ENCODE measurements around the gene DIP2A. TPM values are rescaled to one million over a fixed set of nuclear protein-coding genes. Genes with fewer than 3 reads are reported as not detected.

DIP2A gene, protein sequence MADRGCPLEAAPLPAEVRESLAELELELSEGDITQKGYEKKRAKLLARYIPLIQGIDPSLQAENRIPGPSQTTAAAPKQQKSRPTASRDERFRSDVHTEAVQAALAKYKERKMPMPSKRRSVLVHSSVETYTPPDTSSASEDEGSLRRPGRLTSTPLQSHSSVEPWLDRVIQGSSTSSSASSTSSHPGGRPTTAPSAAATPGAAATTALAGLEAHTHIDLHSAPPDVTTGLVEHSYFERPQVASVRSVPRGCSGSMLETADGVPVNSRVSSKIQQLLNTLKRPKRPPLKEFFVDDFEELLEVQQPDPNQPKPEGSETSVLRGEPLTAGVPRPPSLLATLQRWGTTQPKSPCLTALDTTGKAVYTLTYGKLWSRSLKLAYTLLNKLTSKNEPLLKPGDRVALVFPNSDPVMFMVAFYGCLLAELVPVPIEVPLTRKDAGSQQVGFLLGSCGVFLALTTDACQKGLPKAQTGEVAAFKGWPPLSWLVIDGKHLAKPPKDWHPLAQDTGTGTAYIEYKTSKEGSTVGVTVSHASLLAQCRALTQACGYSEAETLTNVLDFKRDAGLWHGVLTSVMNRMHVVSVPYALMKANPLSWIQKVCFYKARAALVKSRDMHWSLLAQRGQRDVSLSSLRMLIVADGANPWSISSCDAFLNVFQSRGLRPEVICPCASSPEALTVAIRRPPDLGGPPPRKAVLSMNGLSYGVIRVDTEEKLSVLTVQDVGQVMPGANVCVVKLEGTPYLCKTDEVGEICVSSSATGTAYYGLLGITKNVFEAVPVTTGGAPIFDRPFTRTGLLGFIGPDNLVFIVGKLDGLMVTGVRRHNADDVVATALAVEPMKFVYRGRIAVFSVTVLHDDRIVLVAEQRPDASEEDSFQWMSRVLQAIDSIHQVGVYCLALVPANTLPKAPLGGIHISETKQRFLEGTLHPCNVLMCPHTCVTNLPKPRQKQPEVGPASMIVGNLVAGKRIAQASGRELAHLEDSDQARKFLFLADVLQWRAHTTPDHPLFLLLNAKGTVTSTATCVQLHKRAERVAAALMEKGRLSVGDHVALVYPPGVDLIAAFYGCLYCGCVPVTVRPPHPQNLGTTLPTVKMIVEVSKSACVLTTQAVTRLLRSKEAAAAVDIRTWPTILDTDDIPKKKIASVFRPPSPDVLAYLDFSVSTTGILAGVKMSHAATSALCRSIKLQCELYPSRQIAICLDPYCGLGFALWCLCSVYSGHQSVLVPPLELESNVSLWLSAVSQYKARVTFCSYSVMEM (N-terminal part only)
- 28.5 TPM for total RNA-seq
- long read RNA-seq, partial matches to known transcripts, result 19 of 32 reads
- long read RNA-seq, other reads (novel, unspliced or antisense), result 9 of 32 reads

DNA sequence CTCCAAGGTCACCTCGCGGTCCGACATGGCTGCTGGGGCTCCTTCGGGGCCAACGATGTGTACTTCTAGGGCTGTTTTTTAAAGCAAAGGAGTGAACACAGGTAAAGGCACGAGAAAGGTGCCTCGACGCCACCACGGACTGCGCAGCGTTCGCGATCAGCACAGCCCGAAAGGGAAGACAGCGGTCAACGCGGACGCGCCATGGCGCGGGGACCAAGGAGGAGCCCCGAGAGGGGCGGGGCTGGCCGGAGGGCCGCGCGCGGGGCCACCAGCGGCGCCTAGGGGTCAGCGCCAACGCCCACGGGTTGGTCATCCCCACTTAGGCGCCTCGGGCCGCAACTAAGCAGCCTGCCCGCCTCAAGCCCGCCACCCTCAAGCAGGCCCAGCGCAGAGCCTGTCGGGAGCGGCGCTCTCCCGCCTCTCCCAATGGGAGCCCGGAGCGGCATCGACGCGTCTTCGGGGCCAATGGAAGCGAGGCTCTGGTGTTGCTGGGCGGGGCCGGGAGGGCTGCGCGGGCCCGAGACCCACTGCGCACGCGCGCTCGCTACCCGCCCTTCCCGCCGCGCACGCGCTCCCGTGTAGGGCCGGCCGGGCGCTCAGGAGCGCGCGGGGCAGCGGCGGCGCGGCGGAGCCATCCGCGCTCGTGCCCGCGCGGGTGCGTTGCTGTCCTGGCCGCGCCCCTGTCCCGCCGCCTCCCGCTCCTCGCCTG lies at the start of gene DIP2A:
DIP2A (plus strand) TSS at position 577 of the 709 bp plus-strand sequence. CDS start 241 bp downstream, outside the sequence.
- peak; percentile 94 for ATAC-seq
- intact Hi-C loops (cut with micrococcal nuclease), result no loop called here
- peak; percentile 98 for DNase-seq

DNA sequence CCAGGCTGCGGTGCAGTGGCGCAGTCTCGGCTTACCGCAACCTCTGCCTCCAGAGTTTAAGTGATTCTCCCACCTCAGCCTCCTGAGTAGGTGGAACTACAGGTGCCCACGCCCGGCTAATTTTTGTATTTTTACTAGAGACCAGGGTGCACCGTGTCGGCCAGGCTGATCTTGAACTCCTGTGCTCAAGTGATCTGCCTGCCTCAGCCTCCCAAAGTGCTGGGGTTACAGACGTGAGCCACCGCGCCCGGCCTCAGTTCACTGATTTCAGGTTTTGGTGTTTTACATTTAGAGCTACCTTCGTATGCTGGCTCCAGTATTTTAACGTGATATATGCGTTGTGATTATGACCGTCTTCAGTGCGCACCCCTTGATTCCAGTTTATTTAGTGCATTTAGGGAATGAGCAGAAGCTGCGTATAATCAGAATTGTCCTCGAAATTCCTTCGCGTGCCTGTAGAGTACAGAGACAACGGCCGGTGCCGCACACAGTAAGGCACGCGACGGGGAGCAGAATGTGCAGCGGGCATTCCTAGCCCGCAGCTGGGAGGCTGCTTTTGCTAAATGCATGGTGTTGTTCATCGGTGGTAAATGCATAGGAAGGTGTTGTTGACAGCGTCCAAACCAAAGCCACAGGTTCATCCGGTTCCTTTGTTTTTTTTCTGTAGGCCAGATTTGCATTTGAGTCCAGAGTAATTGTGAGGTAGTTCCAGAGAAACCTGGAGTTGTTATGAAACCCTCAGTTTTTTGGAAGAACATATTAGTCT lies 48.9 kb upstream of the DIP2A start:
- ATAC-seq (no peak), DNase-seq (peak; percentile 19)
- intact Hi-C loops (cut with micrococcal nuclease), result no loop called here

DNA sequence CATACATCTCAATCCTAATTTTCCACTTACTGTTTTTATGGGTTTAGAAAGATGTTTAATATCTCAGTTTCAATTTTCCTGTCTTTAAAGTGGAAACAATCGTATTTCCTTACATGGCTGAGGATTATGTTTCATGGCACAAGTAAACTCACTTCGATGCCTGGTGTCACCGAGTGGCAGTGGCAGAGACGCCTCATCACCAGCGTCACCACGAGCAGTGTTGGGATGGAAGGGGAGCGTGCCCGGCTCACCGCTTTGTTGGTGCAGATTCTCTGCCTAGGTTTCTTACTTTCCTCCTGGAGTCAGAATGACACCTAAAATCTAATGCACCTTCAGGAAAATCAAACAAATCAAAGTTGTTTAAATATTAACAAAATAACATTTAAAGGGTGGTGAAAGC lies 48.2 kb upstream of the DIP2A start:
- peak; percentile 3 for DNase-seq
- intact Hi-C loops (cut with micrococcal nuclease), result no loop called here
- no peak for ATAC-seq

DNA sequence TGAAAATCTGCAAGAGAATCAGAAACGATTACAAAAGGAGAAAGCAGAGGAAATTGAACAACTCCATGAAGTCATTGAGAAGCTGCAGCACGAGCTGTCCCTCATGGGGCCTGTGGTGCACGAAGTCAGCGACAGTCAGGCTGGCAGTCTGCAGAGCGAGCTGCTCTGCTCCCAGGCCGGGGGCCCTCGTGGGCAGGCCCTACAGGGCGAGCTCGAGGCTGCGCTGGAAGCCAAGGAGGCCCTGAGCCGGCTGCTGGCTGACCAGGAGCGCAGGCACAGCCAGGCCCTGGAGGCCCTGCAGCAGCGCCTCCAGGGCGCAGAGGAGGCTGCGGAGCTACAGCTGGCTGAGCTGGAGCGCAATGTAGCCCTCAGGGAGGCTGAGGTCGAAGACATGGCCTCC lies 47.5 kb upstream of the DIP2A start:
- ATAC-seq, result no peak

DNA sequence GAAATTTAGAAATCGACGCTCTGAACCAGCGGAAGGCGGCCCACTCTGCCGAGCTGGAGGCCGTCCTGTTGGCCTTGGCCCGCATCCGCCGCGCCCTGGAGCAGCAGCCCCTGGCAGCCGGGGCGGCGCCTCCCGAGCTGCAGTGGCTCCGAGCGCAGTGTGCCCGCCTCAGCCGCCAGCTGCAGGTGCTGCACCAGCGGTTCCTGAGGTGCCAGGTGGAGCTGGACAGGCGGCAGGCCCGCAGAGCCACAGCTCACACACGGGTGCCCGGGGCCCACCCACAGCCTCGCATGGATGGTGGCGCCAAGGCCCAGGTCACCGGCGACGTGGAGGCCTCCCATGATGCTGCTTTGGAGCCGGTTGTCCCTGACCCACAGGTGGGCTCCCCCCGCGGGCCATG lies 47.0 kb upstream of the DIP2A start:
- no peak for ATAC-seq
- DNase-seq, result peak; percentile 28
- intact Hi-C loops (cut with micrococcal nuclease), result no loop called here

More for the DNA sequence above, 47.5 kb upstream of the DIP2A start:
- intact Hi-C loops (cut with micrococcal nuclease), result no loop called here
- peak; percentile 20 for DNase-seq

DNA sequence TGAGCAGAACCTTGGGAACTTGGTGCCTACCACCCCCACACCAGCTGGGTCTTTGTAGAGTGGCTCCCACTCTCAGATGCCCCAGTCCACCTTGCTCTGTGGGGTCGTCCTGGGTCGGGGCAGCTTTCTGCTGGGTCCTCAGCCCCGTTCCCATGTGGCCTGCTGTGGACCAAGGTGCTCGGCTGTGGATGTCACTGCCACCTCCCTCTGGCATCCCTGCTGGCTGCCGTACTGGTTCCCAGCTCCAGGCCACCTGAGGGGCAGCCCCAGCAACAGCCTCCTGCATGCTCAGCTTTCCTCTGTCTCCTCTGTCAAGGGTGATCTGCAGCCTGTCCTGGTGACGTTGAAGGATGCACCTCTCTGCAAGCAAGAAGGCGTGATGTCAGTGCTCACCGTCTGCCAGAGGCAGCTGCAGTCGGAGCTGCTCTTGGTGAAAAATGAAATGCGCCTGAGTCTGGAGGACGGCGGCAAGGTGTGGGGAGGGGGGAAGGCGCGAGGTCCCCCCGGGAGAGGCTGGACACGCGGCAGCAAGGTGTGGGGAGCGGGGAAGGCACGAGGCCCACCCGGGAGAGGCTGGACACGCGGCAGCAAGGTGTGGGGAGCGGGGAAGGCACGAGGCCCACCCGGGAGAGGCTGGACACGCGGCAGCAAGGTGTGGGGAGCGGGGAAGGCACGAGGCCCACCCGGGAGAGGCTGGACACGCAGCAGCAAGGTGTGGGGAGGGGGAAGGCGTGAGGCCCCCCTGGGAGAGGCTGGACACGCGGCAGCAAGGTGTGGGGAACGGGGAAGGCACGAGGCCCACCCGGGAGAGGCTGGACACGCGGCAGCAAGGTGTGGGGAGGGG lies 45.9 kb upstream of the DIP2A start:
- no peak for ATAC-seq
- intact Hi-C loops (cut with micrococcal nuclease), result no loop called here
- DNase-seq, result peak; percentile 23

DNA sequence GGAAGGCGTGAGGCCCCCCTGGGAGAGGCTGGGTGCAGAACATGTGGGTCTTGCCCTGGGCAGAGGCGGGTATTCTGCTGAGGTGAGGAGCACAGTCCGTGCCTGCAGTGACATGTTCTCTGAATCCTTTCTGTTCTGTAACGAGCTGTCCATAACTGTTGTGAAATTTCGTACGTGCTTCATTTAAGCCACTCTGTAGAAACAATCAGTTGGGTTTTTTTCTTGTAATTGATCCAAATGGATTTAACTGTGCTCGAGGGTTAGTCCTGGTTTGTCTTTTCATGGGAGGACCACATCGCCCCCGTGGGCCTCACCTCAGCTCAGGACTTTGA lies 45.4 kb upstream of the DIP2A start:
- intact Hi-C loops (cut with micrococcal nuclease), result no loop called here
- ATAC-seq (no peak), DNase-seq (peak; percentile 10)

DNA sequence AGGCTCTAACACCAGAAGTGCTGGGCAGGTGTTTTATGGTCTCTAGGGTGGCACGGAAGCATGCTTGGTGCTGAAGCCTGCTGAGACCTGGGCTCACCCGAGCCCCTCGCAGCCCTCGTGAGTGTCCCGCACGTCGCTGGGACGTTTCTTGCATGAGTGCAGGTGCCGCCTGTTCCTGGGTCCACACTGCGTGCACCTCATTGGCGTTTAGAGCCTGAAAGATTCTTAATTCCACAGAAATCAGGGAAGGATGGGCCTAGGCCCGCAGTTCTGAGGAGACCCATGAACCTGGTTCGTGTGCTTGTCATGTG lies 43.8 kb upstream of the DIP2A start:
- DNase-seq (peak; percentile 16), ATAC-seq (no peak)
- intact Hi-C loops (cut with micrococcal nuclease), result no loop called here

DNA sequence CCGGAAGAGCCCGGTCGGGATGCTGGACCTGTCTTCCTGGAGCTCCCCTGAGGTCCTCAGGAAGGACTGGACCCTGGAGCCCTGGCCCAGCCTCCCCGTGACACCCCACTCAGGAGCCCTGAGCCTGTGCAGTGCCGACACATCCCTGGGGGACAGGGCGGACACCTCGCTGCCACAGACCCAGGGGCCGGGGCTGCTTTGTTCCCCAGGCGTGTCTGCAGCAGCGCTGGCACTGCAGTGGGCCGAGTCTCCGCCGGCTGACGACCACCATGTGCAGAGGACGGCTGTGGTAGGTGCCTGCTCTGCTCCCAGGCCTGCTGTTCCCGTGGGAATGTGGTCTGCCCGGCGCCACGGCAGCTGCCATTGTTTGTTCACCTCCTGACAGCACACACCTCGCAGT lies 42.1 kb upstream of the DIP2A start:
- DNase-seq (peak; percentile 28), ATAC-seq (no peak)
- intact Hi-C loops (cut with micrococcal nuclease), result no loop called here

DNA sequence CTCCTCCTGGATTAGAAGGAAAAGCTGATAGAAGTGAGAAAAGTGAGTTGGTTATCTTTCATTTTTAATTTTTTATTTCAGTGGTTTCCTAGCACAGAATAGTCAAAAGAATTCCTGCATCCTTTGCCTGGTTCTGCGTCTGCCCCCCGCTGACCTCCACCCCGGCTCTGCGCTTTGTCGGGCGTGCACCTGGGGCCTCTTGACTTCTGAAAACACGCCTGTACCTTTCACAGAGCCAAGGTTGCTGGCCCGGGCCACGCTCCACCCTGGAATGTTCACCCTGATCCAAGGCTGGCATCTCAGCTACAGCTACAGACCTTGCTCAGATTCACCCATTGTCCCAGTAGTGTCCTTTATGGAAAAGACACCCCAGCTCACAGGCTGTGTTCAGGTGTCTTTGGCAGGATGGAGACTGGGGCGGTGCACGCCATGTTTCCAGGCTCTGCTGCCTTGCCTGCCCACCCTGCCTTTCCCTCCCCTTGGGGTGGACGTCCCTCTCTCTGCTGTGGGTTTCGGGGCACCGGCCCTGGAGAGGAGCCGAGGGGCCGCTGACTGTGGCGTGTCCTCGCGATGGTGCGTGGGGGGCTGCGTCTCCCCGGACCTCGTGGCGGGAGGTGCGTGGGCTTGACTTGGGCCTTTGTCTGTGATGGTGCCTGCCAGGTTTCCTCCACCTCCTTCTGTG lies 40.3 kb upstream of the DIP2A start:
- no peak for ATAC-seq
- peak; percentile 26 for DNase-seq
- intact Hi-C loops (cut with micrococcal nuclease), result no loop called here

DNA sequence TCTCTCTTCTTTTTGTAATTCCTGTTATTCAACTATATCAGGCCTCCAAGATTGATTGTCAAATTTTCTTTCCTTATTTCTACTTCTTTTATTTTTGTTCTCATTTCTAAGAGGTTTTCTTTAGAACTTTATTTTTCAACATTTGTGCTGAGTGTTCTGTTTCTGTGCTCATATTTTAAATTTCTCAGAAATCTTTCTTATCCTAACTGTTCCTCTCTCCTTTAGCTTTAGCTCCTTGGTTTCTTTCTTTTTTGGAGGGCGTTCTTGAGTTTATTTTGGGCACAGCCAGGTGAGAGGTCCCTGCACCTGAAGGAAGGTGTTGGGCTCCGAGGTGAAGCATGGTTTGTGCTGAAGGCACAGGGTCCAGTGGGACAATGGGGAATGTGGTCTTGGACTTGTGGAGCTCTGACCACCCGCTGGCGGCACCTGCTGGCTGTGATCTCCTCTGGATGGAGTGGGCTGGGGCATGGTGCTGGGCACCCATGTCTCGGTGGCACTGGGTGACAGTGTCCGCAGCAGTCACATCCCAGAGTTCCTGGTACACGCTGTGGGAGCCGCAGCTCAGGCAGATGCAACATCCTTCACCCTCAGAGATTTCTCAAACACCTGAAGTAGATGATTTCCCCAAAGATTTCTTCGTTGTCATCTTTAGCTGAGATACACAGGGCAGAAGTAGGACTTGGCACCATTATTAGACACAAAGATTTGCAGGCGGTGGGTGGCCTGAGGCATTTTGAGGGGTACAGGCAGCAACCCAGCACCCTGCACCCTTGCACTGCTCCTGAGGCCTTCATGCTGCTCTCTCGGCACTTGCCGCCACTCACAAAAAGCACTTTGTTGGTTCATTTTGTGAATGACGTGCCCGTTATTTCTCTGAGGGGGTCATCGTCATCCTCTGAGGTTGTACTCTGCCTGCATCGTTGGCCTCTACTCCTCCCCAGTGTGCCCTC lies 38.2 kb upstream of the DIP2A start:
- intact Hi-C loops (cut with micrococcal nuclease), result no loop called here
- DNase-seq (peak; percentile 6), ATAC-seq (no peak)

DNA sequence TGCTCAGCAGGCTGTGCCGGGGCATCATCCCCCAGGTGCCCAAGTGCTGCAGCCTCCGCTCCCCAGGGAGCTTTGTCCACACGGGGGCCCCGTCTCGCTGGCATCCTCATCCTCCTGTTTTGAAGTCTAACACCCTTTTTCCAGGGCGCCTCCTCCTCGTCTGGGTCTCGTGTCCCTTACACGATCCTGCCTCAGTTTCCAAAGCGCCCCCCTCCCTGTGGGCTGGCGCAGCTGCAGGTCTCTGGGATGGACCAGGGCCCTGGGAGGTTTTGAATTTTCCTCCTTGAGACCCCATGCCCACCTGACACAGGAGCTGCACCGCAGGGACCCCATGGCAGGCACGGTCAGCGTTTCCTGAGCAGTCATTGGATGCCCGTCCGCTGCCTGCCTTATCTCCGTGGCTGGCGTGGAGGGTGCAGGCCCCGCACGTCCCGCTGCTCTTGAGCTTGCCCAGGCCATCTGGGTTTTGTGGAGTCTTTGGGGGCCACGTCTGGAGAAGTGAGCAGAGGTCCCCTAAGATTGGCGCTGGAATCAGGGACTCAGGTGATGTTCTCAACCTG lies 37.4 kb upstream of the DIP2A start:
- DNase-seq (peak; percentile 23), ATAC-seq (no peak)
- intact Hi-C loops (cut with micrococcal nuclease), result no loop called here

DNA sequence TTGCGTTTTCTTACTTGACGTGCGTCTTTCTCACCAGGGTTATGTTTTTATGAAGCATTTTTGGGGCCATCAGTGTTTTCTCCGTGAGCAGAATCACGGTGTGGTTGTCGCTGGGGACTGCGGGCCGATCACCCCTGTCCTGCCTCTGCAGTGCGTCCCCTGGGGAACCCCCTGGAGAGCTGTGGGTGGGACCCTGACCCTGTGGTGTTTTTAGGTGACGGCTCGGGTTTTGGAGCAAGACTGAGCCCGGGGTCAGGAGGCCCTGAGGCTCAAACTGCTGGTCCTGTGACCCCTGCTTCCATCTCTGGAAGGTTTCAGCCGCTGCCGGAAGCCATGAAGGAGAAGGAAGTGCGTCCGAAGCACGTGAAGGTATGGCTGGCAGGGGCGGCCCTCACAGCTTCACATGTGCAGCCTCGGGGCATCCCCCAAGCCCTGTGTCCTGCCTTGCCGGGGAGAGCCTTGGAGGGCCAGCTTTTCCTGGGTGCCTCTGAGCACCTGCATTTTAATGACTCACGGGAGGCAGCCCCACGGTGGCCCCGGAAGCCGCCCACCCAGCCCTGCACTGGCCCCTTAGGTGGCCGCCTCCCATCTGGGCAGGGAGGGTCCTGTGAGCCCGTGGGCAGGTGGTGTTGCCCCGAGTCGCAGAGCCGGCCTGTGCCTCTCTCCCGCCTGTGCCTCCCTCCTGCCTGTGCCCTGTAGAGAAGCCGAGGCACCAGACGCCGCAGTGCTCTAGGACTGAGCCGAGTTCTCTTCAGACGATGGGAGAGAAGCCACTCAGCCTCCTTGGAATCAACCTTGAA lies 36.7 kb upstream of the DIP2A start:
- DNase-seq, result peak; percentile 28
- intact Hi-C loops (cut with micrococcal nuclease), result no loop called here
- ATAC-seq, result no peak

DNA sequence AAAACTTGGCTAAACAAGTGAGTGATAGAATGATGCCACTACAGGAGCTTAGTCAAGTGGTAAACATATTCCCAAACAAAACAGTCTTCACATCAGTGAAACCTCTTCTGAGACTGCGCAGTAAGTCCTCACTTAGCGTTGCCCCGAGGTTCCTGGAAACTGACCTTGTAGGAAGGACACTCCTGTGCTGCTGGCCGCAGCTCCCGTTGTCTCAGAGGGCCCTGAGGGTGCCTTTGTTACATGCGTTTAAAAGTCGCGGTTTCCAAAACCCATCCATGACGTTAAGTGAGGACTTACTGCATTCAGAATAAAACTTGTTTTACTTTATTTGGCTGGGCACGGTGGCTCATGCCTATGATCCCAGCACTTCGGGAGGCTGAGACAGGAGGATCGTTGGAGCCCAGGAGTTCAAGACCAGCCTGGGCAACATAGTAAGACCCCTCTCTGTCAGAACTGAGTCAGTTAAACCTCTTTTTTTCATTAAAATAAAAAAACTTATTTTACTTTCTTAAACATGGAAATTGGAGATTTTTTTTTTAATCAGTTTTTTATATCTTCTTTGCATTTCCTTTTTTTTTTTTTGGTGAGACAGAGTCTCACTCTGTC lies 36.0 kb upstream of the DIP2A start:
- ATAC-seq (no peak), DNase-seq (peak; percentile 1)
- intact Hi-C loops (cut with micrococcal nuclease), result no loop called here

Measured in left ventricle myocardium superior (tissue), 1 donor.